IPS-15b (cell line): Measurements from ENCODE around the gene ACAP3.

Source experiments
- H3K27me3 ChIP-seq: one replicate; pipeline ENCODE4 v1.6.1; 2013; ENCODE audit warnings: low read length; ENCODE audit not compliant: control insufficient read depth, insufficient read depth
- H3K36me3 ChIP-seq: one replicate; pipeline ENCODE4 v1.6.1; 2013; ENCODE audit warnings: low read length; ENCODE audit not compliant: control insufficient read depth, insufficient read depth
- H3K4me1 ChIP-seq: one replicate; pipeline ENCODE4 v1.6.1; 2013; ENCODE audit warnings: mild to moderate bottlenecking, low read length; ENCODE audit not compliant: control insufficient read depth, insufficient read depth
- H3K4me3 ChIP-seq: one replicate; pipeline ENCODE4 v1.5.1; 2013; ENCODE audit warnings: low read depth, low read length
- H3K9ac ChIP-seq: one replicate; pipeline ENCODE4 v1.6.1; 2013; ENCODE audit warnings: low read depth, mild to moderate bottlenecking, low read length
- H3K9me3 ChIP-seq: one replicate; pipeline ENCODE4 v1.6.1; 2013; ENCODE audit warnings: mild to moderate bottlenecking, low read length; ENCODE audit not compliant: control insufficient read depth, insufficient read depth

The ACAP3 gene

DNA sequence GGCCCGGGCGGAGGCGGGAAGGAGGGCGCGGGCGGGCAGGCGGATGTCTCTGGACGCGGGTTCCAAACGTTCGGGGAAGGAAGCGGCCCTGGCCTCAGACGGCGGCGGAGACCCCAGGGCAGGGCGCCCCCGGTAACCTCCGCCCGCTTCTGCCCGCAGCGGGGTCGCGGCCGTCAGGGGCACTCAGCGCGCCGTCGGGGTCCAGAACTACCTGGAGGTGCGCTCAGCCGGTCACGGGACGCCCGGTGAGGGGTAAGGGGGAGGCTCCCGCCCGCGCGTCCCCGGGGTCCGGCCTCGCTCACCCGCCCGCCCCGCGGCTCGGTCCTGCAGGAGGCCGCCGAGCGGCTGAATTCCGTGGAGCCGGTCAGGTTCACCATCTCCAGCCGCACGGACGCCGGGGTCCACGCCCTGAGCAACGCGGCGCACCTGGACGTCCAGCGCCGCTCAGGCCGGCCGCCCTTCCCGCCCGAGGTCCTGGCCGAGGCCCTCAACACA is 1.1 kb upstream of the ACAP3 start:
- peaks cover 42% of the 10 kb centered on the region for H3K36me3 ChIP-seq
- H3K4me1 ChIP-seq: peaks cover 7% of the 10 kb centered on the region
- H3K4me3 ChIP-seq: peak overlapping the region; percentile 68

DNA sequence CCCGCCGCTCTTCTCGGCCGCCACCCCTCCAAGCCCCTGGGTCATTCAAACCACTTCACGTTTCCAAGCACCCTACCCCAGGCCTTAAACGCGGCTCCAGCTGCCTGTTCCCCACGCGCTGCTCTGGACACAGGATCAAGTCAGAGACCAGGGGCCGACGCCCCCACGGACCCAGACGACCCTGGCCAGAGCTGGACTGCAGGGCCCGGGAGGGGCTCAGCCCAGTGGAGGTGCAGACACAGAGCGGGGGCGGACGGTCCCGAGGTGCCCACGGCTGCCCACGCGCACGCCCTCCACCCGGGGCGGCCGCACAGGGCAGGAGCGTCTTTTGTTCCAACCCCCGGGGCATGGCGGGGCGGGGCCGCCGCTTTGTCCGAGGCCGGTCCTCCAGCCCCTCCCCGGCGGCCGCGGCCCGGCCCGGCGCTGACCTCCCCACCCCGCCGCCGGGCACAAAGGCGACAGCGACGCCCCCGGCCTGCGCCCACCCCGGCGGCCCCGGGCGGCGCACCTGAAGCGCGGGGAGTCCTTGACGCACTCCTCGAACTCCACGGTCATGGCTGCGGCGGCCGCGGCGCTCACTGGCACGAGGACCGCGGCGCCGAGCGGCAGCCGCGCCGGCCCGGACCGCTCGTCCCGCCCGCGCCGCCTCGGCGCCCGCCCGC is 338 bp downstream of the ACAP3 start:
- Histone ChIP-seq H3K9me3 (no peaks in the 10 kb centered on the region), H3K9ac (no peak overlapping the region), H3K4me3 (peak overlapping the region; percentile 64), H3K36me3 (peaks cover 28% of the 10 kb centered on the region), H3K27me3 (no peaks in the 10 kb centered on the region), H3K4me1 (peaks cover 7% of the 10 kb centered on the region)

More for the DNA sequence above, 1.1 kb upstream of the ACAP3 start:
- Histone ChIP-seq H3K9ac (peak overlapping the region; percentile 70), H3K9me3 (no peaks in the 10 kb centered on the region), H3K27me3 (no peaks in the 10 kb centered on the region)

DNA sequence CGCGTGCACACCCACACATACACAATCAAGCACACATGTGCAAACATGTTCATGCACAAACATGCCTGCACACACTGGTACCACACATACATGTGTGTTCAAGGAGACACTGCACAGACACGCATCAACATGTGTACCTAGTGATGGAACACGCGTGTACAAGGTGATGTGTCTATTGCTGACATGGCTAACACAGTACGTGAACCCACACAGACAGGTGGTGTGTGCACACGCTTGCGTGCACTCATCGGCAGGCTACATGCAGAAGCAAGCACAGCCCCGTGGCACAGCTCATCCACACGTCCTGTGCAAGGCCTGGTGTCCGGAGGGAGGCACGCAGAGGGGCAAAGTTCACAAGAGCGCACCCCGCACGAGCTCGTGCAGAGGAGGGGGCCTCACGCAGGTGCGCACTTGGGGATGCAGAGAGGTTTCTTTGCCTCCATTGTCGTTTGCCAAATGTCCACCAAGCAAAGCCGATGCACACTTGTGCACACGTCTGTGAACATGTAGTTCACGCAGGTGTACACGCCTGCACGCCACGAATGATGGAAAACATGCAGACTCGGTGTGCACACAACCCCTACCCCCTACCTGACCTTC is 969 bp downstream of the ACAP3 start:
- Histone ChIP-seq H3K36me3 (peaks cover 24% of the 10 kb centered on the region), H3K9me3 (no peaks in the 10 kb centered on the region), H3K27me3 (no peaks in the 10 kb centered on the region), H3K4me3 (peak overlapping the region; percentile 64), H3K4me1 (peaks cover 7% of the 10 kb centered on the region), H3K9ac (no peak overlapping the region)

DNA sequence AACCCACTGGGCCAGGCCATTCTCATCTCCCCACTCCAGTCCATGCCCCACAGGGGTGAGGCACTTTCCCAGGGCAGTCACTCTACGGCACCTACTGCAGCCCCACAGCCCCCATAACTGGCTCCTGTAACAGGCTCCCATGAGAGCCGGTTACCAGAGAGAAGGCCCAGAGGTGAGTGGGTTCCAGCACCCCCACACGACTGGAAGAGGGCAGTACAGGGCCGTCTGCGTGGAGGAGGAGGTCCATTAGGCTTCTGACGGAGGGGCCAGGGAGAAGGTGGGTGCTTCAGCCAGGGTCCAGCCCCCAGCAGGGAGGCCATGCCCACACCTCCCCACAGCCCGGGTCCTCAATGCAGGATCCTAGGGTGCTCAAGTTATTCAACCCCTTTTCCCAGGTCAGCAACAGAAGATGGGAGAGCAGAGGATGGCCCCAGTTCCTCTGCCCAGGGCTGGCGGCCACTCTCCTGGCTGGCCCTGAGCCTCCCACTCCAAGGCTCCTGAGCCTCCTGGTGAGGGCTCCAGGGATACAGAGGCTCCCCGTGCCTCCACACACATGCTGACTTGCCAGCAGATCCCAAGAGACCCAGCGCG is 1.6 kb downstream of the ACAP3 start:
- no peaks in the 10 kb centered on the region for H3K9me3 ChIP-seq
- H3K9ac ChIP-seq: peak overlapping the region; percentile 12
- H3K4me3 ChIP-seq: peak overlapping the region; percentile 64
- H3K4me1 ChIP-seq: peaks cover 7% of the 10 kb centered on the region
- peaks cover 18% of the 10 kb centered on the region for H3K36me3 ChIP-seq
- H3K27me3 ChIP-seq: no peaks in the 10 kb centered on the region

DNA sequence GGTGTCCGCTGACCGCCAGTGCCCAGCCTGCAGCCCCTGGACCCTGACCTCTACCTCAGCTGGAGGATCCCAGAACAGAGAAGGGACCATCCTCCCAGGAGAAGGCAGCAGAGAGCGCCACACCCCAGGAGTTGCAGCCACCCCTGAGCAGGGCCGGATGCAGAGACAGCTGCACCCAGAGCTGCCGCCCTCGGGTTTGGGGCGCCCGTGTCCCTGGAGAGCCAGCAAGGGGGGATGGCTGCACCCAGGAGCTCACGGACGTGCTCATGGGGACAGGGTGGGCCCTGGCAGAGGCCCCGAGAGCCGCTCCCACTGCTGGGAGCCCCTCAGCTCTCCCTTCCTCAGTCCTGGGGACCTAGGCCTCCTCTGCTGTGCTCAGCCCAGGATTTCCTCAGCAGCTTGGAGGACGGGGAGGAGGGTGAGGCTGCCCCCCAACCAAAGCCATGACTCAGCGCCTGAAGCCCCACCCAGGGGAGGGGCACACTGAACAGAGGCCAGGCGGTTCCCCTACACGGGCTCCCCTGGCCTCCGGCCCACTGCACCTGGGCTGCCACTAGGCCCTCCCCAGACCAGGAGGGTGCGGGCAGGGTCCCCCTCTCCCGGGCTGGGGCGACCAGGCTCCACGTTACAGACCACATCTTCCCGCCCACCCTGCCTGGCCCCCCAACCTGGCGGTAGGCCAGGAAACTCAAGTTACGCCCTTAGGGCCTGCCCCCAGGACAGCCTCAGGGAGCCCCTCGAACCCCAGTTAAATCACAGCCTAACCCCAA is 2.2 kb downstream of the ACAP3 start:
- H3K9me3 ChIP-seq: no peaks in the 10 kb centered on the region
- no peaks in the 10 kb centered on the region for H3K27me3 ChIP-seq
- peaks cover 11% of the 10 kb centered on the region for H3K36me3 ChIP-seq
- peak overlapping the region; percentile 30 for H3K4me3 ChIP-seq
- peak overlapping the region; percentile 54 for H3K9ac ChIP-seq
- peaks cover 7% of the 10 kb centered on the region for H3K4me1 ChIP-seq

DNA sequence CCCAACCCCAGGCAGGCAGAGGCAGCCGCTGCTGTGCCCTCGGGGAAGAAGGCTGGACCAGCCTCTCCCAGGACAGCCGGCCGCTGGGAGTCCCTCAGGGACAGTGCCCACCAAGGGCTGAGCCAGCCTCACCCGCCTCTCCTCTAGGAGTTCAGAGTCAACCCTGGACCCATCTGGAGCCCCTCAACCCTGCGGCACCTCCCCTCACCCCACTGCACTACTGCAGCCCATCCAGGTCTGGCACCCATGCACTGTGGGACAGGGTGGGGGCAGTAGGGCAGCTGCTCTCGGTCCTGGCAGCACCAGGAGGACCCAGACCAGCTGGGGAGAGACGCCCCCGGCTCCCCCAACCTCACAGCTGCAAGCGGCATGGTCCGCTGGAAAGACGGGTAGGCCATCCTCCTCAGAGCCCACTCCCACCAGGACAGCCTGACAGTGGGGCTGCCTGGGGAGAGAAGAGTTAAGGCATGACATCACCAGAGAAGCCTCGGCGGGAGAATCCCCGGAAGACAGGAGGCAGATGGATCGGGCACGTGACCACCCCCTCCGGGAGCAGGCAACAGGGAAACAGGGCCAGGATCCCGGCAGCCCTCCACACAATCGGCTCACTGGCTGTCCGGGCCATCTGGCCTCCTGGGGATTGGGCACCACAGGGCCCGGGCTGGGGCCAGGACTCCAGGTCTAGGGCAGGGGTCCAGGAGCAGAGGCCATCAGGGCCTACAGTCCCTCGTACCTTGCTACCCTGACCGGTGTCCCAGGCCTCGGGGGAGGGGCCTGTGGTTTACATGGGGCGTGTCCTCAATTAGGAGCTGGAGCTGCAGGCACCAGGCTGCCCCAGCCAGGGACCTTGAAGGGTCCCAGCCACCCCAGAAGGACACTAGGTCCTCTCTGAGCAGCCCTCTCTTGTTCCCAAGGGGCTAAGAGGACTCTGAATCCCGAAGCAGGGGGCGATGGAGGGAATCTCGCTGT is 3.1 kb downstream of the ACAP3 start:
- Histone ChIP-seq H3K9me3 (no peaks in the 10 kb centered on the region), H3K4me1 (peaks cover 5% of the 10 kb centered on the region), H3K4me3 (peak overlapping the region; percentile 30), H3K27me3 (no peaks in the 10 kb centered on the region), H3K36me3 (peaks cover 3% of the 10 kb centered on the region), H3K9ac (peak overlapping the region; percentile 54)

- H3K9me3 ChIP-seq: no peaks in the 10 kb centered on the region
- H3K9ac ChIP-seq: peak overlapping the region; percentile 54
- no peaks in the 10 kb centered on the region for H3K27me3 ChIP-seq
- no peak overlapping the region for H3K4me3 ChIP-seq
- no peaks in the 10 kb centered on the region for H3K36me3 ChIP-seq
- H3K4me1 ChIP-seq: peaks cover 5% of the 10 kb centered on the region
Observed at GRCh38 chr1:1303736-1304135, 4.0 kb downstream of the ACAP3 start.

DNA sequence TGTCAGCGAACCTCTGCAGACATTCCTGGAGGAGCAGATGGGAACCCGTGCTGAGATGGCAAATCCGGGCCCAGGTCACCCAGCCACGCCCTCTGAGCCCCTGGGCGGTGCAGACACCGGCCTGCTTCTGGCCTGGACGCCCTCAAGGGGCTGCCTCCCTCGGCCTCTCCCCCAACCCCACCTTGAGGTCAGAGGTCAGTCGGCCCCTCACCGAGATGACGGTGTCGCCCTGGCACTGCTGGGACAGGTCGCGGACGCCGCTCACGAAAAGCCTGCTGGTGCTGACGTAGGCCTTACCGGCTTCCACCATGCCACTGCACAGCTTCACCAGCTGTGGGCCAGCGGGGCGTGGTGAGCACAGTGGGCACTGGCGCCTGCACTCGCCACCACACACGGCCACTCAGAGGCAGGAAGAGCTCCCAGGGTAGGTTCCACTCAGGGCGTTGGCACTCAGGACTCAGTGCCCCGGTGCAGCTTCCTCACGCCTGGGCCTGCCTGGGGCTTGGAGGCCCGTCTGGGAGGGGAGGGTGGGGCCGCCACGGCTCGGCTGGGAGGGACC is 4.7 kb downstream of the ACAP3 start:
- Histone ChIP-seq H3K4me3 (no peak overlapping the region), H3K36me3 (no peaks in the 10 kb centered on the region), H3K4me1 (peaks cover 5% of the 10 kb centered on the region), H3K27me3 (no peaks in the 10 kb centered on the region), H3K9me3 (no peaks in the 10 kb centered on the region), H3K9ac (no peak overlapping the region)

- Histone ChIP-seq H3K9me3 (no peaks in the 10 kb centered on the region), H3K4me1 (peaks cover 5% of the 10 kb centered on the region)
Observed at GRCh38 chr1:1302006-1302430, 5.7 kb downstream of the ACAP3 start.

GRCh38 chr1:1300352-1300739 is 7.4 kb downstream of the ACAP3 start:
- Histone ChIP-seq H3K27me3 (no peaks in the 10 kb centered on the region), H3K36me3 (peaks cover 8% of the 10 kb centered on the region), H3K9ac (no peak overlapping the region), H3K4me3 (no peak overlapping the region), H3K4me1 (peaks cover 2% of the 10 kb centered on the region), H3K9me3 (no peaks in the 10 kb centered on the region)

More at GRCh38 chr1:1302006-1302430, 5.7 kb downstream of the ACAP3 start:
- Histone ChIP-seq H3K27me3 (no peaks in the 10 kb centered on the region), H3K36me3 (no peaks in the 10 kb centered on the region), H3K4me3 (no peak overlapping the region), H3K9ac (no peak overlapping the region)
